ENCODE measurements around the gene PPFIBP1.
"Not testable (repeated sequence)": the region's sequence is repeated elsewhere in the genome, so short reads cannot be mapped to it uniquely, and the experiment has no call there.

Gene PPFIBP1

GRCh38 chr12:27566159-27566558 lies 42.2 kb downstream of the PPFIBP1 start:
- no peak for DNase-seq (ENCODE audit: low read depth)

- DNase-seq (ENCODE audit: low read depth), result no peak
Observed at GRCh38 chr12:27566626-27567025, 42.6 kb downstream of the PPFIBP1 start.

GRCh38 chr12:27571463-27571862 lies 47.5 kb downstream of the PPFIBP1 start:
- peak; percentile 91 for DNase-seq (ENCODE audit: low read depth)

GRCh38 chr12:27572486-27573255 lies 48.7 kb downstream of the PPFIBP1 start:
- no peak for DNase-seq (ENCODE audit: low read depth)

GRCh38 chr12:27573972-27574371 lies 50.0 kb downstream of the PPFIBP1 start:
- peak; percentile 83 for DNase-seq (ENCODE audit: low read depth)

- DNase-seq (ENCODE audit: low read depth), result no peak
Observed at GRCh38 chr12:27575090-27575761, 51.2 kb downstream of the PPFIBP1 start.

- no peak for DNase-seq (ENCODE audit: low read depth)
Observed at GRCh38 chr12:27575762-27576118, 51.7 kb downstream of the PPFIBP1 start.

GRCh38 chr12:27576667-27577347 lies 52.8 kb downstream of the PPFIBP1 start:
- no peak for DNase-seq (ENCODE audit: low read depth)

- peak; percentile 51 for DNase-seq (ENCODE audit: low read depth)
Observed at GRCh38 chr12:27577688-27578087, 53.7 kb downstream of the PPFIBP1 start.

- DNase-seq (ENCODE audit: low read depth), result no peak
Observed at GRCh38 chr12:27578689-27579372, 54.8 kb downstream of the PPFIBP1 start.

GRCh38 chr12:27580561-27581330 lies 56.7 kb downstream of the PPFIBP1 start:
- no peak for DNase-seq (ENCODE audit: low read depth)

- DNase-seq (ENCODE audit: low read depth), result not testable (repeated sequence)
Observed at GRCh38 chr12:27581331-27581671, 57.3 kb downstream of the PPFIBP1 start.

- not testable (repeated sequence) for DNase-seq (ENCODE audit: low read depth)
Observed at GRCh38 chr12:27581833-27582232, 57.8 kb downstream of the PPFIBP1 start.

GRCh38 chr12:27582445-27582844 lies 58.4 kb downstream of the PPFIBP1 start:
- not testable (repeated sequence) for DNase-seq (ENCODE audit: low read depth)

- DNase-seq (ENCODE audit: low read depth), result peak; percentile 27
Observed at GRCh38 chr12:27583057-27583797, 59.2 kb downstream of the PPFIBP1 start.

- no peak for DNase-seq (ENCODE audit: low read depth)
Observed at GRCh38 chr12:27583981-27584380, 60.0 kb downstream of the PPFIBP1 start.

- no peak for DNase-seq (ENCODE audit: low read depth)
Observed at GRCh38 chr12:27585739-27586265, 61.8 kb downstream of the PPFIBP1 start.

GRCh38 chr12:27588075-27588730 lies 64.2 kb downstream of the PPFIBP1 start:
- DNase-seq (ENCODE audit: low read depth), result not testable (repeated sequence)

GRCh38 chr12:27588776-27589175 lies 64.8 kb downstream of the PPFIBP1 start:
- DNase-seq (ENCODE audit: low read depth), result no peak

- DNase-seq (ENCODE audit: low read depth), result no peak
Observed at GRCh38 chr12:27589419-27589818, 65.4 kb downstream of the PPFIBP1 start.
